Thyroid gland (tissue), 4 donors: ENCODE measurements around the gene SCLY. TPM values are rescaled to one million over a fixed set of nuclear protein-coding genes. Genes with fewer than 3 reads are reported as not detected.

Experiments used
- DNase-seq, 2 donors: peaks; one replicate each; pipeline ENCODE4 v3.0.0-alpha.2; 2019
- H3K27ac ChIP-seq, 3 donors: fragments of 200-600 bp; sonication (generic); 1 replicate in 2 of 3; 2 replicates in 1 of 3; pipeline ENCODE4 v1.5.1; 2016 to 2019; ENCODE audit warnings: mild to moderate bottlenecking in 1 of 3, moderate library complexity in 1 of 3
- H3K27me3 ChIP-seq: fragments of 200-600 bp; sonication (generic); one replicate; pipeline ENCODE4 v1.5.1; 2019
- H3K36me3 ChIP-seq, 2 donors: fragments of 200-600 bp; sonication (generic); one replicate each; pipeline ENCODE4 v1.5.1; 2016 to 2019
- H3K4me1 ChIP-seq, 2 donors: fragments of 200-600 bp; sonication (generic); one replicate each; pipeline ENCODE4 v1.5.1; 2017 to 2019
- H3K4me3 ChIP-seq, 3 donors: fragments of 200-600 bp; sonication (generic); replicated peaks in 1 of 3; 1 replicate in 2 of 3; 2 replicates in 1 of 3; pipeline ENCODE4 v1.5.1; 2016; ENCODE audit warnings: mild to moderate bottlenecking in 1 of 3
- H3K9me3 ChIP-seq: fragments of 200-600 bp; sonication (generic); one replicate; pipeline ENCODE4 v1.5.1; 2017
- POLR2A ChIP-seq, 2 donors: fragments of 450-650 bp; IDR thresholded peaks; one replicate each; pipeline ENCODE4 v1.6.1; 2017; ENCODE audit warnings: antibody characterized with exemption in 2 of 2, mild to moderate bottlenecking in 2 of 2, moderate library complexity in 1 of 2
- WGBS, 2 donors: methylation state at CpG; one replicate each; pipeline ENCODE4 v1.1.5; 2017; 5-methylcytosine and 5-hydroxymethylcytosine counted together
- intact Hi-C: fragments of 100-400 bp; cut with DNase I; formaldehyde crosslinking; loops from one replicate; pipeline ENCODE4 v1.15.1; 2023
- total RNA-seq, 4 donors: library from RNA; depleted of rRNA; stranded (reverse); fragments of >200 nt; gene quantifications; one replicate each; pipeline ENCODE4 v1.2.3, GENCODE V29; 2016
- TF ChIP-seq, protein P1 (sequence below), 6 experiments: fragments of 200-600 bp in 3 of 6; fragments of 450-650 bp in 3 of 6; sonication (generic) in 3 of 6; IDR thresholded peaks; one replicate each; pipeline ENCODE4 v1.5.1; 2016 to 2019; ENCODE audit warnings: antibody characterized with exemption in 6 of 6, mild to moderate bottlenecking in 2 of 6, inconsistent platforms in 1 of 6, moderate library complexity in 1 of 6

The SCLY gene
- total RNA-seq, 4 donors from 2014 or later = 21.8 to 48.2 (median 31.0) TPM

DNA sequence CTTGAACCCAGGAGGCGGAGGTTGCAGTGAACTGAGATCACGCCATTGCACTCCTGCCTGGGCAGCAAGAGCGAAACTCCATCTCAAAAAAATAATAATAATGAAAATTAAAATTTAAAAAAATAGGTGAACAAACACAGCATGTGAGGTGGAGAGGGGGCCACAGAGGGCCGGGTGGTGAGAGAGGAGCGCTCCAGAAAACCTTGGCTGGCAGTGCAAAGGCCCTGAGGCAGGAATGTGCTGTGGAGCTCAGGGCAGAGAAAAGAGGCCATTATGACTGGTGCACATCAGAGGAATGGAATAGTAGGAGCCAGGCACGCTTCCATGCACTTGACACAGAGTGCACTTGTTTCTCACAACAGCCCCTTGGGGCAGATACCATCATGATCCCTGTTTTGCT, 21.6 kb upstream of the SCLY start:
- Histone ChIP-seq H3K36me3 (peaks cover 31 to 34% of the 10 kb centered on the region in 2 donors), H3K27me3 (no peaks in the 10 kb centered on the region), H3K4me1 (no peaks in the 10 kb centered on the region), H3K4me3 (no peak overlapping the region), H3K27ac (no peak overlapping the region), H3K9me3 (no peaks in the 10 kb centered on the region)
- no peak for DNase-seq
- intact Hi-C loops = no loop called here
- TF ChIP-seq, protein P1, sequence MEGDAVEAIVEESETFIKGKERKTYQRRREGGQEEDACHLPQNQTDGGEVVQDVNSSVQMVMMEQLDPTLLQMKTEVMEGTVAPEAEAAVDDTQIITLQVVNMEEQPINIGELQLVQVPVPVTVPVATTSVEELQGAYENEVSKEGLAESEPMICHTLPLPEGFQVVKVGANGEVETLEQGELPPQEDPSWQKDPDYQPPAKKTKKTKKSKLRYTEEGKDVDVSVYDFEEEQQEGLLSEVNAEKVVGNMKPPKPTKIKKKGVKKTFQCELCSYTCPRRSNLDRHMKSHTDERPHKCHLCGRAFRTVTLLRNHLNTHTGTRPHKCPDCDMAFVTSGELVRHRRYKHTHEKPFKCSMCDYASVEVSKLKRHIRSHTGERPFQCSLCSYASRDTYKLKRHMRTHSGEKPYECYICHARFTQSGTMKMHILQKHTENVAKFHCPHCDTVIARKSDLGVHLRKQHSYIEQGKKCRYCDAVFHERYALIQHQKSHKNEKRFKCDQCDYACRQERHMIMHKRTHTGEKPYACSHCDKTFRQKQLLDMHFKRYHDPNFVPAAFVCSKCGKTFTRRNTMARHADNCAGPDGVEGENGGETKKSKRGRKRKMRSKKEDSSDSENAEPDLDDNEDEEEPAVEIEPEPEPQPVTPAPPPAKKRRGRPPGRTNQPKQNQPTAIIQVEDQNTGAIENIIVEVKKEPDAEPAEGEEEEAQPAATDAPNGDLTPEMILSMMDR (IDR thresholded peaks at IDR 0.05) = no peak
- no peak for TF ChIP-seq POLR2A (IDR thresholded peaks at IDR 0.05)
- 89 to 95% methylated on average over 6 of the region's 6 CpGs for WGBS, 2 donors

DNA sequence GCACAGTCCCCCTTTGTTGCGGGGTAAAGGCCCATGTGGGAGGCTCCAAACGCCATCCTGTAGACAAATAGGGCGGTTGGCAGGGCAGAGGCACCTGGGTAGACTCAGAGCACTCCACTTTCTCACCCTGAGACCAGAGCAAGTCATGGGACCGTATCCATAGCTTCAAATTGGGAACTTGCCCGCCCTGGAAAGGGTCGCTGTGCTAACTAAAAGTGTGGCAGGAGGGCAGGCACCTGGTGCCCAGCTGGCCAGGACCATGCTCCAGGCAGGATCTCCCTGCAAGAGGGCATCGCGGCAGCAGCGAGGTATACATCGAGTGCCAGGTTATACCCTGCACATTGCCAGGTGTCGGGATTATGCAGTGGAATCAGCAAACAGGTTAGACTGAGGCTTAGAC, 20.8 kb upstream of the SCLY start:
- no peak for DNase-seq
- WGBS, 2 donors = 94 to 97% methylated on average over 7 to 11 of the region's 11 CpGs
- intact Hi-C loops = no loop called here
- H3K27ac ChIP-seq = no peak overlapping the region
- no peak for TF ChIP-seq POLR2A (IDR thresholded peaks at IDR 0.05)
- TF ChIP-seq, protein P1 (IDR thresholded peaks at IDR 0.05) = no peak
- no peak overlapping the region for H3K4me3 ChIP-seq
- H3K9me3 ChIP-seq = no peaks in the 10 kb centered on the region
- H3K36me3 ChIP-seq = peaks cover 31 to 36% of the 10 kb centered on the region in 2 donors
- H3K27me3 ChIP-seq = no peaks in the 10 kb centered on the region
- no peaks in the 10 kb centered on the region for H3K4me1 ChIP-seq

DNA sequence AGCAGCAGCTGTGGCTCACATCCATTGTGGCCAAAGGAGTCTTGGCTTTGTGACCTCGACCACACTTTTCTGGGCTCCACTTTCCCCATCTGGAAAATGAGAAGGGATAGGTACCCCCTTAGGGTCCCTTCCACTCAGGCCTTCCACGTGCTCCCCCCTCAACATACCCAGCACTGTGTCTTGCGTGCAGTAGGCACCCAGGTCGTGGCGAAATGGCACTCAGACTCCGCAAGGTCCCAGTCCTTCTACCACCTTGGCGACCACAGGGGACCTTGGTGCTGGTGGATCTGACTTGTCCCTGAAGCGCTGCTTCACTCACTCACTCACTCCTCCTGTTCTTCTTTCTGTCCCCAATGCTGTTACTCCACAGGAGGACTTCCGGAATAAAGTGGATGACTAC, 19.9 kb upstream of the SCLY start:
- no peak overlapping the region for H3K27ac ChIP-seq
- DNase-seq = no peak
- TF ChIP-seq, protein P1 (IDR thresholded peaks at IDR 0.05) = no peak
- no peak for TF ChIP-seq POLR2A (IDR thresholded peaks at IDR 0.05)
- no peak overlapping the region for H3K4me3 ChIP-seq
- no peaks in the 10 kb centered on the region for H3K4me1 ChIP-seq
- no peaks in the 10 kb centered on the region for H3K9me3 ChIP-seq
- no peaks in the 10 kb centered on the region for H3K27me3 ChIP-seq
- H3K36me3 ChIP-seq = peaks cover 35 to 36% of the 10 kb centered on the region in 2 donors
- WGBS, 2 donors = 86 to 88% methylated on average over 9 of the region's 9 CpGs
- intact Hi-C loops = no loop called here

DNA sequence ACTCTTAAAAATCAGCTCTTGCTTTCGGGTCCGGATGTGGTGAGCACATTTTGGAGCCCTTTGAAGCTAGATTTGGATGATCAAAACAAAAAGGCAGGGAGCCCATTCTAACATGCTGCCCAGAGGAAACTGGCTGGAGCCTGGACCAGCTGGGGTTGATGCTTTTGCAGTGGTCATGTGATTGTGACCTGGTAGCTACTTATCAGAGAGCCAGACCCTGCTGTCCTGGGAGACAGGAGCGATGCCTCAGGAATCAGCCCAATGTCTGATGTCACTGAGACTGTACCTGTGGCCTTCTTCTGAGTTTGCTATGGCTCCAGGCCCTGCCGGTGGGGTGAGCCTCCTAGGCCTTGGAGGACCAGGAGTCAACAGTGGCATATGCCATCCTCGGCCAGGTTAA, 18.7 kb upstream of the SCLY start:
- Histone ChIP-seq H3K27me3 (no peaks in the 10 kb centered on the region), H3K27ac (no peak overlapping the region), H3K9me3 (no peaks in the 10 kb centered on the region), H3K36me3 (peaks cover 27 to 36% of the 10 kb centered on the region in 2 donors), H3K4me3 (no peak overlapping the region), H3K4me1 (no peaks in the 10 kb centered on the region)
- TF ChIP-seq POLR2A (IDR thresholded peaks at IDR 0.05) = no peak
- TF ChIP-seq, protein P1 (IDR thresholded peaks at IDR 0.05) = no peak
- 96 to 98% methylated on average over 5 of the region's 5 CpGs for WGBS, 2 donors
- DNase-seq = no peak
- intact Hi-C loops = no loop called here

DNA sequence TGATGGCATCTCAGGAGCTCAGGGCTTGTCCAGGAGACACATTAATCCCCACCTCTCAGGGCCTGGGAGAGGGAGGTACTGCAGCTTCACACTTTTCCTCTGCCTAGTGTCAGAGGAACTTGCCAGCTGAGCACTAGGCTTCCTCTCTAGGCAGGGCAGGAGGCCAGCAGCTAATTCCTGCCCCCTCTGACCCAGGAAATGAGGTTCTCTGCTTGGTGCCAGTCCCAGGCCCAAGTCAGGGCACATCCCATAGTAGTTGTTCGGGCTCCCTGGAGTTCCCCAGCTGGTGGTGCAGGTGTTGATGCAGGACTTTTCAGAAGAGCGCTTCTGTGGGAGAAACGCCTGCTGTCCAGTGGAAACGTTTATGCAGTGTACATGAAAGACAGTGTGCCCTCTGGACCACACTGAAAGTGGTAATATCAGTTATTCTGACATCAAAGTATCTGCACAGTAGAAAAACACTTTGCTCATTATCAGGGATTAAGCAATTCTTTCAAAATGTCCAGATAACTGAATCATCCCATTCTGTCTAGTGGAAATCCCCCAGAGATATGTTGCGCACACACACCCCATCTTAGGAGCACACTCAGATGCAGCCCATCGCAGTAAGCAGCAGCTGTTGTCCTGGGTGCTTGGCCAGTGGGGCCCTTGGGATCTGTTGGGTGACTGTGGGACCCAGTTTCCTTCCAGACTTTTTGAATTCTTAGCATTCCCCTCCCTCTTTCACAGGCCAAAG, 17.8 kb upstream of the SCLY start:
- 89% methylated on average over 6 of the region's 6 CpGs for WGBS, 2 donors
- TF ChIP-seq POLR2A (IDR thresholded peaks at IDR 0.05) = no peak
- TF ChIP-seq, protein P1 (IDR thresholded peaks at IDR 0.05) = no peak
- no peak for DNase-seq
- H3K9me3 ChIP-seq = no peaks in the 10 kb centered on the region
- peaks cover 27 to 32% of the 10 kb centered on the region in 2 donors for H3K36me3 ChIP-seq
- H3K27ac ChIP-seq = no peak overlapping the region
- H3K4me1 ChIP-seq = no peaks in the 10 kb centered on the region
- H3K4me3 ChIP-seq = no peak overlapping the region
- no peaks in the 10 kb centered on the region for H3K27me3 ChIP-seq
- intact Hi-C loops = no loop called here
